GM21723 (cell line): ENCODE results near the gene SEMA4A.

ENCODE experiments used
- ATAC-seq: cut with Tn5 transposase; IDR thresholded peaks from one replicate; pipeline ENCODE4 v1.9.1; 2021; ENCODE audit warnings: mild to moderate bottlenecking, moderate library complexity; ENCODE audit not compliant: unreplicated experiment

The SEMA4A gene

GRCh38 chr1:156226116-156226538 lies 72.7 kb downstream of the SEMA4A start:
- peak; percentile 87 for ATAC-seq

GRCh38 chr1:156226782-156227181 lies 73.4 kb downstream of the SEMA4A start:
- ATAC-seq = peak; percentile 7
